Heart left ventricle (tissue), 13 donors: ENCODE results near the gene NYAP2.

Experiments
- POLR2A ChIP-seq, 2 donors: fragments of 450-650 bp; IDR thresholded peaks; one replicate each; pipeline ENCODE4 v1.6.1; 2017; ENCODE audit warnings: antibody characterized with exemption in 2 of 2, mild to moderate bottlenecking in 2 of 2, moderate library complexity in 2 of 2
- TF ChIP-seq, protein P1 (sequence below), 12 donors: fragments of 200-600 bp; sonication (generic) in 4 of 12; IDR thresholded peaks; one replicate each; pipeline versions ENCODE4 v1.5.0 to v1.8.0; 2018 to 2022; ENCODE audit warnings: antibody characterized with exemption in 12 of 12, mild to moderate bottlenecking in 5 of 12
- donor health status: ischemic (EF 13 %, LVEDD 7.1; RV severe dilation, severe dysfunction).
- donor health status: DM: no; HTN: yes; CAD: no.
- donor health status: DM: no; HTN: no; CAD: no.
- donor health status: ischemic (EF 25% LVEDD 6.9; RV normal size, moderate dysfunction).
- donor health status: ischemic (EF 25% LVEDD 5.7; RV mildly dilated, moderate dysfunction).
- donor health status: ischemic (EF 35%, LVEDD 5.7; RV mildly dilated, moderate dysfunction).
- donor health status: nonischemic (EF 11% LVEDD 7.7; RV severe dilation, severe dysfunction).
- donor health status: DM: yes; HTN: yes; CAD: no.
- donor health status: PGD.
- donor health status: ischemic (EF 29% LVEDD 5.4; RV normal size, mild dysfunction).
- donor health status: nonischemic (EF 23%, LVEDD 6.1; RV moderate dilation, normal function).

- TF ChIP-seq, protein P1, sequence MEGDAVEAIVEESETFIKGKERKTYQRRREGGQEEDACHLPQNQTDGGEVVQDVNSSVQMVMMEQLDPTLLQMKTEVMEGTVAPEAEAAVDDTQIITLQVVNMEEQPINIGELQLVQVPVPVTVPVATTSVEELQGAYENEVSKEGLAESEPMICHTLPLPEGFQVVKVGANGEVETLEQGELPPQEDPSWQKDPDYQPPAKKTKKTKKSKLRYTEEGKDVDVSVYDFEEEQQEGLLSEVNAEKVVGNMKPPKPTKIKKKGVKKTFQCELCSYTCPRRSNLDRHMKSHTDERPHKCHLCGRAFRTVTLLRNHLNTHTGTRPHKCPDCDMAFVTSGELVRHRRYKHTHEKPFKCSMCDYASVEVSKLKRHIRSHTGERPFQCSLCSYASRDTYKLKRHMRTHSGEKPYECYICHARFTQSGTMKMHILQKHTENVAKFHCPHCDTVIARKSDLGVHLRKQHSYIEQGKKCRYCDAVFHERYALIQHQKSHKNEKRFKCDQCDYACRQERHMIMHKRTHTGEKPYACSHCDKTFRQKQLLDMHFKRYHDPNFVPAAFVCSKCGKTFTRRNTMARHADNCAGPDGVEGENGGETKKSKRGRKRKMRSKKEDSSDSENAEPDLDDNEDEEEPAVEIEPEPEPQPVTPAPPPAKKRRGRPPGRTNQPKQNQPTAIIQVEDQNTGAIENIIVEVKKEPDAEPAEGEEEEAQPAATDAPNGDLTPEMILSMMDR (IDR thresholded peaks at IDR 0.05) = no peak
- TF ChIP-seq POLR2A (IDR thresholded peaks at IDR 0.05) = no peak
Measured at GRCh38 chr2:225416616-225417367, 17.3 kb downstream of the NYAP2 start.
